NAMALWA (cell line): ENCODE measurements around the gene PRPF39.
"Not testable (repeated sequence)": the region's sequence is repeated elsewhere in the genome, so short reads cannot be mapped to it uniquely, and the experiment has no call there.

Source experiments
- DNase-seq: peaks from one replicate; pipeline ENCODE4 v3.0.0-alpha.2; 2015; ENCODE audit warnings: low spot score

PRPF39 gene

DNA sequence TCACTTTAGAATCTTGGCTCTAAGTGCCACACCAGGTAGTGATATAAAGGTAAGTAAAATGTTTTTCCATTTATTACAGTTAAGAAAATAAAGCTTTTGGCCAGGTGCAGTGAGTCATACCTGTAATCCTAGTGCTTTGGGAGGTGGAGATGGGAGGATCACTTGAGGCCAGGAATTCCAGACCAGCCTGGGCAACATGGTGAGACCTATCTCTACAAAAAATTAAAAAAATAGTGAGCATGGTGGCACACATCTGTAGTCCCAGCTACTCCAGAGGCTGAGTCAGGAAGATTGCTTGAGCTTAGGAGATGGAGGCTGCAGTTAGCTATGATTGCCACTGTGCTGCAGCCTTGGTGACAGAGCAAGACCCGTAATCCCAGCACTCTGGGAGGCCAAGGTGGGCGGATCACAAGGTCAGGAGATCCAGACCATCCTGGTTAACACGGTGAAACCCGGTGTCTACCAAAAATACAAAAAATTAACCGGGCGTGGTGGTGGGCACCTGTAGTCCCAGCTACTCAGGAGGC is 56.8 kb downstream of the PRPF39 start:
- no peak for DNase-seq

DNA sequence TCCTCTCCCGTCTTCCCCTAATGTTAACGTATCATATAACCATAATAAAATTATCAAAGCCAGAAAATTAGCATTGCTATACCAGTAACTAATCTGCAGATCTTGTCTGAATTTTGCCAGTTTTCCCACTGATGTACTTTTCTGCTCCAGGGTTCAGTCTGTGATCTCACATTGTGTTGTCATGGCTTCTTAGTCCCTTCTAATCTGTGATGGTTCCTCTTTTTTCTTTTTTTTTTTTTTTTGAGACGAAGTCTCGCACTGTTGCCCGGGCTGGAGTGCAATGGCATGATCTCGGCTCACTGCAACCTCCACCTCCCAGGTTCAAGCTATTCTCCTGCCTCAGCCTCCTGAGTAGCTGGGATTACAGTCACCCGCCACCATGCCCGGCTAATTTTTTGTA is 58.2 kb downstream of the PRPF39 start:
- not testable (repeated sequence) for DNase-seq

DNA sequence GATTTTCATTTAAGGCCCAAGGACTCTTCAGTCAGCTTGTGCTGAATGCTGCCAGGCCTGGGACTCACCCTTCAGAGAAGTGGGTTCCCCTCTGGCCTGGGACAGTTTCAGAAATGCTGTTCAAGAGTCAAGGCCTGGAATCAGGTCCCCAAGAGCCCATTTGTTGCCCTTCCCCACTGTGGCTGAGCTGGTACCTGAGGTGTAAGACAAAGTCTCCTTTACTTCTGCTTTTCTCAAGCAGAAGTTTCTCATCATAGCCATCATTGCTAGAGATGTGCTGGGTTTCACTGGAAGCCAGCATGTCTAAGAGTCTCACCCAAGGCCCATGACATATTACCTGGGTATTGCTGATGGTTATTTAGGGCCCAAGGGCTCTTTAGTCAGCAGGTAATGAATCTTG is 60.7 kb downstream of the PRPF39 start:
- DNase-seq = no peak

DNA sequence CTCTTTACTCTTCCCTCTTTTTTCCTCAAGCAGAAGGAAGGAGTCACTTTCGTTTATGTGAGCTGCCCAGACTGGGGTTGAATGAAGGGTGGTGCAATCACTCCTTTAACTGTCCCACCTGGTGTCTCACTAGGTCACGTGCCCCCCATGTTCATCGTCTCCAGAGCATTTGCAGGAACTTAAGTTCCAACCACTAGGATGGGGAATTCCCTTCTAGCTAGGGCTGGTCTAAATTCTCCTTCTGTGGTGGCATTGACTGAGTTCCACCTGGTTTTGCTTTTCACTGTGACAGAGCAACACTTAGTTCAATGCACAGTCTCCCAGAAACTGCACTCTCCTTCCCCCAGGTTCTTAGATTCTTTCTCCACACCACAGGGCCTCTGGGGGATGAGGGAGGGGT is 61.3 kb downstream of the PRPF39 start:
- no peak for DNase-seq

DNA sequence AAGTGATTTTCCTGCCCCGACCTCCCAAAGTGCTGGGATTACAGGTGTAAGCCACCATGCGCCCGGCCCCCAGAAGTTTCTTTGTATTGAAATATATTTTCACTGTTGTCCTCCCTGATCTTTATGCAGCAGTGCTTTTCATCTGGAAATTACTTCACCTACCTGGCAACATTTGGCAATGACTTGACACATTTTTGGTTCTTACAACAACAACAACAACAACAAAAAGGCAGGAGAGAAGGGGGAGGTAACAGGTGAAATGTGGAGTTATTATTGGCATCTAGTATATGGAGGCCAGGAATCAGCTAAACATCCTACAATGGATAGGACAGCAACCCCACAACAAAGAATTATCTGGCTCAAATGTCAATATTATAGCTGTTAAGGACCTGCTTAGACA is 65.7 kb downstream of the PRPF39 start:
- DNase-seq = no peak

DNA sequence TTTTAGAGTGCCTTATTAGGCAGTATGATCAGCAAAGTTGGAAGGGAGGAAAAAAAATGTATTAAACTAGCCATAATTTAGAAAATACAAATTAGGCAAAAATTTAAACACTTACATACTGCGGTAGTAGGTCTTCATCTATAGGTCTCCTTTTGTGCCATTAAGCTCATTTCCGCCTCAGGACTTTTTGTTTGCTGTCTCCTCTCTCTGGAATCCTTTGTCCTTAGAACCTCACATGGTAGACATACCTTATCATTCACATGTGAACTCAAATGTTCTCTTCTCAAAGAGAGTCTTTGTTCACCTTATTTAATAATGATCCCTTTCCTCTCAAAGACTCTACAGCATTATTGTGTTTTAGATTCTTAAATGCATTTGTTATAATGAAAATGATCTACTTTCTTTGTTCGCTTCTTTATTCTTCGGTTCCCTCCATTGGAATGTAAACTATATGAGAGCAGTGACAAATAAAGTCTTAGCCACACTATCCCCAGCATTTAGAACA is 66.5 kb downstream of the PRPF39 start:
- no peak for DNase-seq

DNA sequence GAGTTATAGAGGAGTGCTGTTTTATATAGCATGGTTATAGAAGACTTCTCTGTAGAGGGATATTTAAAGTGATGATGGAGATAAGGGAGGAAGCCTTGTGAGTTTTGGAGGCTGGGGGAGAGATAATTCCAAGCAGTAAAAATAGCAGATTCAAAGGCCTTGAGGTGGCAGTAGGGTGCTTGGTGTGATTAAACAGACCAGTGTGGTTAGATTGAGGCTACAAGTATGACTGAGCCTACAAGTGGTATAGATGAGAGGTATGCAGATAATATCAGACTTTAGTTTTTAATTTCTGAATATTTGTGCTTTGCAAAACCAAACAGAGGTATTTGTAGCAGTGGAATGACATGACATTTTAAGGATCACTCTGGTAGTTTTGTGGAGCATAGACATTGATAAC is 72.2 kb downstream of the PRPF39 start:
- no peak for DNase-seq
